CD4-positive, CD25-positive, alpha-beta regulatory T cell (primary cell): ENCODE results near the gene EMX1. TPM values are rescaled to one million over a fixed set of nuclear protein-coding genes. Genes with fewer than 3 reads are reported as not detected.

ENCODE experiments used
- ATAC-seq, 2 donors: fragments of 150-1000 bp; cut with Tn5 transposase; one replicate each; pipeline ENCODE4 v1.10.0; 2021; ENCODE audit warnings: low read depth in 2 of 2, moderate number of reproducible peaks in 2 of 2, moderate library complexity in 1 of 2
- DNase-seq, 3 donors: peaks; one replicate each; pipeline versions ENCODE4 v3.0.0 to v3.0.0-alpha.2; 2012 to 2022; ENCODE audit warnings: mixed read lengths in 1 of 3
- H3K27ac ChIP-seq: one replicate; pipeline ENCODE4 v1.7.0; 2013; ENCODE audit warnings: mild to moderate bottlenecking, low read length; ENCODE audit not compliant: insufficient read depth, poor library complexity, severe bottlenecking
- H3K27me3 ChIP-seq: one replicate; pipeline ENCODE4 v1.7.0; 2013; ENCODE audit warnings: low read length; ENCODE audit not compliant: control insufficient read depth, insufficient read depth
- H3K36me3 ChIP-seq: one replicate; pipeline ENCODE4 v1.7.0; 2013; ENCODE audit warnings: mild to moderate bottlenecking, low read length, moderate library complexity; ENCODE audit not compliant: control insufficient read depth, insufficient read depth
- H3K4me1 ChIP-seq: 2 replicates; pipeline ENCODE4 v1.7.0; 2013; ENCODE audit warnings: mild to moderate bottlenecking, low read length; ENCODE audit not compliant: insufficient read depth, control insufficient read depth, poor library complexity, severe bottlenecking
- H3K4me3 ChIP-seq: one replicate; pipeline ENCODE4 v1.7.0; 2013; ENCODE audit warnings: low read depth, mild to moderate bottlenecking, low read length, moderate library complexity
- H3K9me3 ChIP-seq, 2 experiments: 1 replicate in 1 of 2; 2 replicates in 1 of 2; pipeline ENCODE4 v1.7.0; 2013; ENCODE audit warnings: low read length in 2 of 2, mild to moderate bottlenecking in 1 of 2, moderate library complexity in 1 of 2; ENCODE audit not compliant: control insufficient read depth in 2 of 2
- H3K27ac Mint-ChIP-seq, 3 donors: one replicate each; pipeline ENCODE4 v1.8.0; 2020 to 2022; ENCODE audit warnings: mild to moderate bottlenecking in 3 of 3, mixed read lengths in 3 of 3, moderate library complexity in 2 of 3
- H3K27me3 Mint-ChIP-seq: one replicate; pipeline ENCODE4 v1.8.0; 2022; ENCODE audit warnings: mild to moderate bottlenecking, mixed read lengths
- H3K36me3 Mint-ChIP-seq: one replicate; pipeline ENCODE4 v1.8.0; 2020; ENCODE audit warnings: mixed read lengths
- H3K4me1 Mint-ChIP-seq, 4 donors: one replicate each; pipeline ENCODE4 v1.8.0; 2020 to 2022; ENCODE audit warnings: mixed read lengths in 4 of 4, mild to moderate bottlenecking in 1 of 4
- H3K4me3 Mint-ChIP-seq, 4 donors: one replicate each; pipeline ENCODE4 v1.8.0; 2020 to 2022; ENCODE audit warnings: mild to moderate bottlenecking in 4 of 4, mixed read lengths in 4 of 4, moderate library complexity in 3 of 4
- H3K9me3 Mint-ChIP-seq, 7 donors: one replicate each; pipeline ENCODE4 v1.8.0; 2020 to 2022; ENCODE audit warnings: mixed read lengths in 7 of 7, mild to moderate bottlenecking in 3 of 7, moderate library complexity in 2 of 7
- polyA plus RNA-seq, 4 donors: library from polyadenylated mRNA; unstranded; fragments of 300-500 nt; fragmentation: Illumina TruSeq; gene quantifications; one replicate each; pipeline ENCODE4 v1.2.3, GENCODE V29; 2021
- total RNA-seq: library from RNA; stranded (reverse); gene quantifications from one replicate; pipeline ENCODE4 v1.2.3, GENCODE V29; 2022

The EMX1 gene
- total and polyA plus RNA-seq, 5 donors from 2014 or later = not detected

- H3K27ac ChIP-seq = no peak overlapping the region
- no peak for ATAC-seq
- Mint-ChIP-seq H3K27me3 (peaks cover 69% of the 10 kb centered on the region), H3K4me3 (peak overlapping the region in 3 of 4 donors; percentile 8 to 76 (median 69)), H3K27ac (no peak overlapping the region), H3K9me3 (peaks cover 0 to 2% (median 0%) of the 10 kb centered on the region in 7 donors), H3K36me3 (peaks cover 4% of the 10 kb centered on the region), H3K4me1 (peaks cover 0 to 15% (median 8%) of the 10 kb centered on the region in 4 donors)
- H3K9me3 ChIP-seq = no peaks in the 10 kb centered on the region
- H3K36me3 ChIP-seq = no peaks in the 10 kb centered on the region
- peaks cover 36% of the 10 kb centered on the region for H3K27me3 ChIP-seq
- DNase-seq = no peak
- peaks cover 12% of the 10 kb centered on the region for H3K4me1 ChIP-seq
- H3K4me3 ChIP-seq = no peak overlapping the region
Observed at GRCh38 chr2:72888438-72889202, 28.7 kb upstream of the EMX1 start.

DNA sequence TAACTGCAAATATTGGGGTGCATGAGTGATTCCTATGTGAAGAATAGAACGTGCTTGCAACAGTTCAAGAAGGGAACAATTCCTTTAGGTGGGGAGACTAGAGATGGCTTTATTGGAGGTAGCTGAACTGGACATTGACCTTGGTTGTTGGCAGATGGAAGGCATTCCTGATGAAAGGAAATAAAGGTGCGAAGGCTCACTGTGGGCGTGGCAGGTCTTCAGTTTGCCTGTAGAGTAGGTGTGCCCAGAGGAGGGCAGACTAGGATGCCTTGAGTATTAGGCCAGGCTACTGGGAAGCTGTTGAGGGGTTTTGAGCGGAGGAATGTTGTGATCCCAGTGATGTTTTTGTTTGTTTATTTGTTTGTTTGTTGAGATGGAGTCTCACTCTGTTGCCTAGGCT lies 27.3 kb upstream of the EMX1 start:
- Mint-ChIP-seq H3K27ac (no peak overlapping the region), H3K36me3 (peaks cover 4% of the 10 kb centered on the region), H3K4me3 (no peak overlapping the region), H3K27me3 (peaks cover 63% of the 10 kb centered on the region), H3K9me3 (peaks cover 0 to 2% (median 0%) of the 10 kb centered on the region in 7 donors), H3K4me1 (peaks cover 0 to 15% (median 8%) of the 10 kb centered on the region in 4 donors)
- Histone ChIP-seq H3K4me1 (peaks cover 12% of the 10 kb centered on the region), H3K4me3 (no peak overlapping the region), H3K36me3 (no peaks in the 10 kb centered on the region), H3K27me3 (peaks cover 31% of the 10 kb centered on the region), H3K27ac (no peak overlapping the region), H3K9me3 (no peaks in the 10 kb centered on the region)
- DNase-seq (no peak), ATAC-seq (no peak)

GRCh38 chr2:72891091-72891818 lies 26.1 kb upstream of the EMX1 start:
- peaks cover 0 to 2% (median 0%) of the 10 kb centered on the region in 7 donors for H3K9me3 Mint-ChIP-seq
- no peak for DNase-seq
- peaks cover 23% of the 10 kb centered on the region for H3K27me3 ChIP-seq
- H3K27ac Mint-ChIP-seq = no peak overlapping the region
- no peaks in the 10 kb centered on the region for H3K9me3 ChIP-seq
- no peak for ATAC-seq
- peaks cover 12% of the 10 kb centered on the region for H3K4me1 ChIP-seq
- H3K27me3 Mint-ChIP-seq = peaks cover 61% of the 10 kb centered on the region
- peaks cover 4% of the 10 kb centered on the region for H3K36me3 Mint-ChIP-seq
- H3K4me1 Mint-ChIP-seq = peaks cover 0 to 18% (median 6%) of the 10 kb centered on the region in 4 donors
- peak overlapping the region in 1 of 4 donors; percentile 37 for H3K4me3 Mint-ChIP-seq
- no peak overlapping the region for H3K4me3 ChIP-seq
- H3K36me3 ChIP-seq = no peaks in the 10 kb centered on the region
- no peak overlapping the region for H3K27ac ChIP-seq

DNA sequence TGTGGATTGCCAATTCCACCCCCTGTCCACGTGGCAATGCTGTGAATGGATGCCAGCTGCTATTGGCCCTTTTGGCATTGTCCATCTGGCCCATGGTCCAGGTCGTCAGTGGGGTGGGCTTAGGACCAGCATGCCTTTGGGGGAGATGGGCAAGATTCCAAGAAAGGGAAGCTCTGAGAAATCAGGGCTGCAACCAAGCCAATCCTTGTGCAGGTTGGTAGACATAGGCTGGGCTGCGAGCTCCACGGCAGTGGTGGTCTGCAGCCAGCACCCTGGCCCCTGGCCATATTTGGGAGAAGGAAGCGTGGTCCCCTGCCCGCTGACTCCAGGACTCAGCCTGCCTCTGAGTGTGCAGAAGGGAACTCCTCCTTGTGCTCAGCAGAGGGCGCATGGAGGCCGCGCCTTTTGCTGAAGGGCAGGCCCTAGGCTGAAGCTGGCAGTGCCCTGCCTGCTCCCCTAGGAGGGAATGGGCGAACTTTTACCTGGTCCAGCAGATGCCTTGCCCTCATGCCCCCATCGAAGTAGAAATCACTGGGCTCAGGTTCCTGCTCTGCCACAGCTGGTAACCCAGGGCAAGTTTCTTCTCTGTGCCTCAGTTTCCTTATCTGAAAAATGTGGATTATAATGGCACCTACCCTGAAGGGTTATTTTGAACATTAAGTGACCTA lies 24.7 kb upstream of the EMX1 start:
- no peak overlapping the region for H3K27ac Mint-ChIP-seq
- H3K9me3 Mint-ChIP-seq = peaks cover 0 to 2% (median 0%) of the 10 kb centered on the region in 7 donors
- peaks cover 62% of the 10 kb centered on the region for H3K27me3 Mint-ChIP-seq
- H3K4me1 Mint-ChIP-seq = peaks cover 0 to 12% (median under 1%) of the 10 kb centered on the region in 4 donors
- H3K4me3 Mint-ChIP-seq = no peak overlapping the region
- peaks cover 4% of the 10 kb centered on the region for H3K36me3 Mint-ChIP-seq
- Histone ChIP-seq H3K4me1 (peaks cover 3% of the 10 kb centered on the region), H3K27me3 (peaks cover 20% of the 10 kb centered on the region), H3K27ac (no peak overlapping the region), H3K4me3 (no peak overlapping the region), H3K9me3 (no peaks in the 10 kb centered on the region), H3K36me3 (no peaks in the 10 kb centered on the region)
- DNase-seq (peak in 2 of 3 donors; percentile 50 to 70), ATAC-seq (peak; percentile 56 to 69)

DNA sequence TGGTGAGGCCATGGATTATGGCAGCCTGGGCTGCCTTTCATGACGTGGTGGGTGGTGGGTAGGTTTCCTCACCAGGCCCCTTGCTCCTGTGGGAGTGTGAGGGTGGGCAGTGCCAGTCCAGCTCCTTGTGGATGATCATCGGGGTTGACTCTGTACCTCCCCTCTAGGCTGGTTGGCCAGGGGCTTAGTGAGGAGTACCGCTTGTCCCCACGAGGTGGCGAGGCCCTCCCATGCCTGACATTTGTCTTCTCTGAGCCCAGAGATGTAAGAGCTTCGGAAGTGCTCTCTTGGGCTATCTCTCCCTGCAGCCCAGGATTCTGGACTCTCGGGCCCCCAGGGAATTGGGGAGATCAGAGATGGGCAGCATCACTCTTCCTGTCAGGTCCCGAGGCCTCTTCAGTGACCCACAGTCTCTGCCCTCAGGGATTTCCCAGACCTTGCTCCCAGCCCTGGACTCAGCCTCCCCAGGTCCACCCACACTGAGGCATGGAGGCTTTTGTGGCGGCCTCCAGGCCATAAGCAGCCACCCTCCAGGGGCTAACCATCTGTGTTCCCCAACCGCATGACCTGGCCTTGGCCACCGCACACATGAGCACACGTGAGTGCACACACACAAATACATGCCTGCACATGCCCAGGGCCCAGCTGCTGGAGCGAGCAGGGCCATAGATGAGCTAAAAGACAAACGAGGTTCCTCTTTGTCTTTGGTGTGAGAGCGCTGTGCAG lies 23.6 kb upstream of the EMX1 start:
- H3K4me1 Mint-ChIP-seq = peaks cover 0 to 6% (median under 1%) of the 10 kb centered on the region in 4 donors
- H3K27me3 Mint-ChIP-seq = peaks cover 51% of the 10 kb centered on the region
- Histone ChIP-seq H3K27ac (no peak overlapping the region), H3K27me3 (peaks cover 17% of the 10 kb centered on the region), H3K4me3 (no peak overlapping the region), H3K4me1 (no peaks in the 10 kb centered on the region), H3K36me3 (no peaks in the 10 kb centered on the region), H3K9me3 (no peaks in the 10 kb centered on the region)
- ATAC-seq = no peak
- H3K4me3 Mint-ChIP-seq = no peak overlapping the region
- no peak overlapping the region for H3K27ac Mint-ChIP-seq
- H3K36me3 Mint-ChIP-seq = peaks cover 4% of the 10 kb centered on the region
- peak in 1 of 3 donors; percentile 58 for DNase-seq
- H3K9me3 Mint-ChIP-seq = peaks cover 0 to 2% (median 0%) of the 10 kb centered on the region in 7 donors

GRCh38 chr2:72894514-72894913 lies 22.8 kb upstream of the EMX1 start:
- H3K36me3 ChIP-seq = no peaks in the 10 kb centered on the region
- H3K4me1 Mint-ChIP-seq = peaks cover 0 to 6% (median under 1%) of the 10 kb centered on the region in 4 donors
- no peak overlapping the region for H3K4me3 ChIP-seq
- no peaks in the 10 kb centered on the region for H3K4me1 ChIP-seq
- no peak for DNase-seq
- H3K9me3 Mint-ChIP-seq = peaks cover 0 to 2% (median 0%) of the 10 kb centered on the region in 7 donors
- H3K36me3 Mint-ChIP-seq = peaks cover 4% of the 10 kb centered on the region
- H3K27ac ChIP-seq = no peak overlapping the region
- H3K9me3 ChIP-seq = no peaks in the 10 kb centered on the region
- H3K27me3 Mint-ChIP-seq = peaks cover 55% of the 10 kb centered on the region
- no peak for ATAC-seq
- H3K4me3 Mint-ChIP-seq = no peak overlapping the region
- H3K27ac Mint-ChIP-seq = no peak overlapping the region
- H3K27me3 ChIP-seq = peaks cover 13% of the 10 kb centered on the region

GRCh38 chr2:72895154-72895553 lies 22.2 kb upstream of the EMX1 start:
- DNase-seq = no peak
- Mint-ChIP-seq H3K27ac (no peak overlapping the region), H3K9me3 (peaks cover 0 to 2% (median 0%) of the 10 kb centered on the region in 7 donors), H3K4me1 (peaks cover 0 to 6% (median under 1%) of the 10 kb centered on the region in 4 donors), H3K36me3 (peaks cover 4% of the 10 kb centered on the region), H3K27me3 (peaks cover 50% of the 10 kb centered on the region), H3K4me3 (no peak overlapping the region)
- H3K4me1 ChIP-seq = no peaks in the 10 kb centered on the region
- H3K9me3 ChIP-seq = no peaks in the 10 kb centered on the region
- H3K27me3 ChIP-seq = peaks cover 13% of the 10 kb centered on the region
- no peak overlapping the region for H3K27ac ChIP-seq
- H3K36me3 ChIP-seq = no peaks in the 10 kb centered on the region
- ATAC-seq = no peak
- H3K4me3 ChIP-seq = no peak overlapping the region
